K562 (cell line): Measurements from ENCODE around the gene COX18.

ENCODE experiments used
- EZH2 ChIP-seq: IDR thresholded peaks from 2 replicates; pipeline ENCODE4 v1.6.1; 2012; ENCODE audit warnings: low read depth, mild to moderate bottlenecking, inconsistent platforms, low read length, borderline replicate concordance
- PML ChIP-seq: IDR thresholded peaks from 2 replicates; pipeline ENCODE4 v1.6.1; 2012; ENCODE audit warnings: low read length, inconsistent platforms
- ZNF143 ChIP-seq: sonication (generic); formaldehyde crosslinking; IDR thresholded peaks from 2 replicates; pipeline ENCODE4 v1.9.0; 2022; ENCODE audit warnings: mild to moderate bottlenecking, missing genetic modification reagents
- TF ChIP-seq, protein P1 (sequence below), 3 experiments: IDR thresholded peaks in 2 of 3; conservative IDR thresholded peaks in 1 of 3; 2 replicates each; pipeline ENCODE4 v1.5.1; 2011 to 2012; ENCODE audit warnings: low read length in 3 of 3, mild to moderate bottlenecking in 3 of 3, control low read depth in 2 of 3, improper control_type of control experiment in 1 of 3, inconsistent platforms in 1 of 3, low read depth in 1 of 3, mixed read lengths in 1 of 3, moderate library complexity in 1 of 3; ENCODE audit not compliant: insufficient read depth in 2 of 3
- TF ChIP-seq, protein P2 (sequence below): fragments of 450-650 bp; IDR thresholded peaks from 2 replicates; pipeline ENCODE4 v1.6.1; 2016; ENCODE audit warnings: antibody characterized with exemption

DNA sequence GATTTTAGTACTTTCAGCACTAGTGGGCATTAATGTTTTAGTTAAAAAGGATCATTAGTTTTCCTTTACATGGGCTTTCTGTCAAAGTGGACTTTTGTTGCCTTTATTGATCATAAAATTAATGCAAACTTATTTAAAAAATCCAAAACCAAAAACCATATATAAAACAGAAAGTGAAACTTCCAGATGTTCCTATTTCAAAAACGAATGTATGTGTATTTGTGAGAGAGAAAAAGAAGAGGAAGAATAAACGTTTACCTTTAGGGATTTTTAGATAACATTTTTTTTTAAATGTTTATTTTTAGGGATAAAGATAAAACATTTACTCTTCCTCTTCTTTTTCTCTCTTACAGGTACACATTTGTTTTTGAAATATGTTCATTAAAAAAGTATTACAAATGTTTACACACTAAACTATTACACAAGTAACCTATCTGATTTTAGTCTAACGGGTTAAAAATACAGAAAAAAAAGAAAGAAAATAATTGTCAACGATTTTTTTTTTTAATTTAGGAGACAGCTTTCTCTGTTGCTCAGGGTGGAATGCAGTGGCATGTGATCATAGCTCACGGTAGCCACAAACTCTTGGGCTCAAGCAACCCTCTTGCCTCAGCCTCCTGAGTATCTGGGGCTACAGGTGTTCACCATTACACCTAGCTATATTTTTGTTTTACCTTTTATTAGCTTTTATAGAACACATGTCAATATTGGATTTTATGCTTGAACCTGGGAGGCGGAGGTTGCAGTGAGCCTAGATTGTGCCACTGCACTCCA is 16.8 kb upstream of the COX18 start:
- TF ChIP-seq ZNF143 (CRISPR knock-in tag) = no peak
- TF ChIP-seq, protein P1, sequence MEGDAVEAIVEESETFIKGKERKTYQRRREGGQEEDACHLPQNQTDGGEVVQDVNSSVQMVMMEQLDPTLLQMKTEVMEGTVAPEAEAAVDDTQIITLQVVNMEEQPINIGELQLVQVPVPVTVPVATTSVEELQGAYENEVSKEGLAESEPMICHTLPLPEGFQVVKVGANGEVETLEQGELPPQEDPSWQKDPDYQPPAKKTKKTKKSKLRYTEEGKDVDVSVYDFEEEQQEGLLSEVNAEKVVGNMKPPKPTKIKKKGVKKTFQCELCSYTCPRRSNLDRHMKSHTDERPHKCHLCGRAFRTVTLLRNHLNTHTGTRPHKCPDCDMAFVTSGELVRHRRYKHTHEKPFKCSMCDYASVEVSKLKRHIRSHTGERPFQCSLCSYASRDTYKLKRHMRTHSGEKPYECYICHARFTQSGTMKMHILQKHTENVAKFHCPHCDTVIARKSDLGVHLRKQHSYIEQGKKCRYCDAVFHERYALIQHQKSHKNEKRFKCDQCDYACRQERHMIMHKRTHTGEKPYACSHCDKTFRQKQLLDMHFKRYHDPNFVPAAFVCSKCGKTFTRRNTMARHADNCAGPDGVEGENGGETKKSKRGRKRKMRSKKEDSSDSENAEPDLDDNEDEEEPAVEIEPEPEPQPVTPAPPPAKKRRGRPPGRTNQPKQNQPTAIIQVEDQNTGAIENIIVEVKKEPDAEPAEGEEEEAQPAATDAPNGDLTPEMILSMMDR (IDR thresholded peaks at IDR 0.05 in 2 of 3, conservative IDR thresholded peaks at IDR 0.05 in 1 of 3; ENCODE audit: insufficient read depth in 2 of 3, low read depth in 1 of 3, low read length in 3 of 3) = no peak
- no peak for TF ChIP-seq PML
- TF ChIP-seq EZH2 = no peak
- TF ChIP-seq, protein P2, sequence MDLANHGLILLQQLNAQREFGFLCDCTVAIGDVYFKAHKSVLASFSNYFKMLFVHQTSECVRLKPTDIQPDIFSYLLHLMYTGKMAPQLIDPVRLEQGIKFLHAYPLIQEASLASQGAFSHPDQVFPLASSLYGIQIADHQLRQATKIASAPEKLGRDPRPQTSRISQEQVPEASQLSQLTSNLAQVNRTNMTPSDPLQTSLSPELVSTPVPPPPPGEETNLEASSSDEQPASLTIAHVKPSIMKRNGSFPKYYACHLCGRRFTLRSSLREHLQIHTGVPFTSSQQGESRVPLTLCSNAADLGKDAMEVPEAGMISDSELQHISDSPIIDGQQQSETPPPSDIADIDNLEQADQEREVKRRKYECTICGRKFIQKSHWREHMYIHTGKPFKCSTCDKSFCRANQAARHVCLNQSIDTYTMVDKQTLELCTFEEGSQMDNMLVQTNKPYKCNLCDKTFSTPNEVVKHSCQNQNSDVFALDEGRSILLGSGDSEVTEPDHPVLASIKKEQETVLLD = no peak
